Activated CD4-positive, alpha-beta T cell treated with anti-CD3 and anti-CD28 coated beads for 48 hours (primary cell): ENCODE results near the gene NPTX1.
A peak's percentile ranks its signal among the peaks of the same experiment; 100 is the strongest.

Source experiments
- DNase-seq: peaks from one replicate; pipeline ENCODE4 v3.0.0-alpha.2; 2020

NPTX1 gene

DNA sequence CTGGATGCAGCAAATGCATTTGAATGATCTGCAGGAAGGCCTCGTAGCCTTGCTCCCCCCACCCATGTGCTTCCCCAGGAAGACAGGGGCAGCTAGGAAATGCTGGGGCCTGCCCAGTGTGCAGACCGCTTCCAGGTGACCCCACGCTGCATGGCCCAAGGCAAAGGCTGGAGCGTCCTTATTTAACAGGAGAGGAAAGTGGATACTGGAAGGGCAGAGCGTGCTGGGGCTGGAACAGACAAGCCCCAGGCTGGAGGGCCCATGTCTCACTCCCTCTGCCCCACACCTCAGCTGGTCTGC, 26.1 kb upstream of the NPTX1 start:
- no peak for DNase-seq

DNA sequence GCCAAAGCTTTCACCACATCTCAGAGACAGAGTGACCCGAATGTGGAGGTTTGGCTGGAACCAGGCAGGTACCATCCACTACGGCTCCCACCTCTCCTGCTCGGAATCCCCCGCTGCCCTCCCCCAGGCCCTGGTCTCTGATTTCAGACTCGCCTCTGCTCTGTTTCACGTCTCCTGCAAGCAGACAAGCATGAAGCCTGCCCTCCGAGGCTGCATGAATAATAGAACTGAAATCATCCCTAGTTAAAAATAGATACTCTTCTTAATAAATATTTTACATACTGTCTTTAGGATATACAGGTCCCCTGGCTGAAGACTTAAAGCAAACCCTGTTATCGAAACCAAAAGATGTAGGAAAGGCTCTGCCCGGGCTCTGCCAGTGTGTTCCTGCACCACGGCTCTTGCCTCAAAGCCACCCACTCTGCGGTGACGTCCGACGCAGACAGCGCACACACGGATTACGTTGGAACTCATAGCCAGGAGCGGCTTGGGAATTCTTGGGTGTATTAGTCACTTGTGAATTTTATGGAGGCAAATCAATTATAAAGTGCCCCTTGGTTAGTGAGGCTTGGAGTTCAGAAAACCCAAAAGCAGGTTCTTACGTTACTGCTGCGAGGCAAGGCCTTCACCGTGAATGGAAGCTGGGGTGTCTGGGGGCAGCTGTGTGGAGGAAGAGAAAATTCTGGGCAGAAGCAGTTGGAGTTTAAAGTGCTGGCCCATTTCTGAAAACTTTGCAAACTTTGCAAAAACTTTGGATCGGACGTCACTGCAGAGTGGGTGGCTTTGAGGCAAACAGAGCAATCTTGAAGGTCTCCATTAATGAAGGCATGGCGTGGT, 25.6 kb upstream of the NPTX1 start:
- no peak for DNase-seq

- DNase-seq = no peak
These were observed 23.7 kb upstream of the NPTX1 start for GRCh38 chr17:80499961-80500665.

GRCh38 chr17:80499560-80499959, 23.2 kb upstream of the NPTX1 start:
- no peak for DNase-seq

DNA sequence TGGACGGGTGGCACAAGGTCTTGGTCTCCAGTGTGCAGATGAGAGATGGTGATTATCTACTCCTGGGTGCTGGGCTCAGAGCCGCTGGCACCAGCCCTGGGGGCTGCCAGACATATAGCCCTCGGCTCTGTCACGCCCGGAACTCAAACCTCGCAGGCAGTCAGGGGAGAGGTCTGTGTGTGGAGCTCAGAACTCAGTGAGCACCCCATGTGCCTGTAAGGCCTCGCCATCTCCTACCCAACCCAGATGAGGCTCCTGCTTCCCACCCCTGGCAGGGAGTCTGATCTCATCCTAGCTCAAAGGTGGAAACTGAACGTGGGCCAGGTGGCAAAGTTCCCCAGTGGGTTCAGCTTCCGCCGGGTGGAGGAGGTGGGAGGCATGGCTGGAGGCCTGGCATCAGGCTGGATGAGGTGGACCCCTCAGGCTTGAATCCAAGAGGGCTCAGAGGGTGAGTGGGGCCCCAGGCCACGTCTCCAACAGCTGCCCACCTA, 22.6 kb upstream of the NPTX1 start:
- DNase-seq = no peak

DNA sequence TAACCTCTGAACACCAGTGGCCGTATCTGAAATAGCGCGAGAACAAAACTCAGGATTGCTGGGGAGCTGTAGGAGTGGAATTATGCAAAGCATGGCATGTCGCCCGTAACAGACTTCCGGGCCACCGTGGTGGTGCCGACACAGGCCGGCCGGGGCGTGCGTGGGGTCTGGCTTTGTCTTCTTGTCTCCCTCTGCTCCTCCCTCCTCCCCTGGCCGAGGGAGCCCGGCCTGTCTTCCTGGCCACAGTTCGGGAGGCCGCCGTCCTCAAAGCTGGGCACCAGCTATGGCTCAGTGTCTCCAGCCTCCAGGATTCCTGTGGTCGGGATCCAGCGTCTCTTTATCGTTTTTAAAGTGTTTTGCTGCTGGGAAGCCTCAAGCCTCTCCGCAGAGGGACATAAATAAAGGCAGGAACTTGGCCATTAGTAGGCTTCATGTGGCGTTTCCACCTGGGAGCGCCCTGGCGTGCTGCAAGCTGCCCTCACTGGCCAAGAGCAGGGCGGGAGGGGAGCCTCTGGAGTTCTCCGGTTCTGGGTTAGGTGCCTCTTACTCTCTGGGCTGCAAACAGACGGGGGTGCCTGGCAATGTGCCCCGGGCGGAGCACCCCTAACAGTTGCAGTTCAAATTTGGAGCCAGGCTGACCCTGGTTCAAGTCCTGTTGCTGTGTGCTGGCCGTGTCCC, 22.0 kb upstream of the NPTX1 start:
- no peak for DNase-seq

DNA sequence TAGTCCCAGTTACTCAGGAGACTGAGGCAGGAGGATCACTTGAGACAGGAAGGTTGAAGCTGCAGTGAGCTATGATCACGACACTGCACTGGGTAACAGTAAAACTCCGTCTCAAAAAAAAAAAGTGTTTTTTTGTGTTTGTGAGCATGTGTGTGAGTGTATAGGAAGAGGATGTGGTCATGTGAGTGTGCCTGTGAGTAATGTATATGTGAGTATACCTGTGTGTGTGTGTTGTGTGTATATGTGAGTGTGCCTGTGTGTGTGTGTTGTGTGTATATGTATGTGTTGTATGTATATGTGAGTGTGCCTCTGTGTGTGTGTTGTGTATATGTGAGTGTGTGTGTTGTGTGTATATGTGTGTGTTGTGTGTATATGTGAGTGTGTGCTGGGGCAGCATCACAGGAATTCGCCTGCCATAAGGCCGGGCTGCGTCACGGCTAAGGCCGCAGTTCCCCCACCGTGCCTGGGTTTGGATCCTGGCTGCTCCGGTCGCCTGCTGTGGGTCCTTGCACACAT, 21.4 kb upstream of the NPTX1 start:
- no peak for DNase-seq

GRCh38 chr17:80494547-80494946, 18.1 kb upstream of the NPTX1 start:
- peak; percentile 30 for DNase-seq

GRCh38 chr17:80492343-80493136, 16.1 kb upstream of the NPTX1 start:
- no peak for DNase-seq

GRCh38 chr17:80491478-80492342, 15.3 kb upstream of the NPTX1 start:
- DNase-seq = no peak

- no peak for DNase-seq
These were observed 11.1 kb upstream of the NPTX1 start for GRCh38 chr17:80487511-80487910.

DNA sequence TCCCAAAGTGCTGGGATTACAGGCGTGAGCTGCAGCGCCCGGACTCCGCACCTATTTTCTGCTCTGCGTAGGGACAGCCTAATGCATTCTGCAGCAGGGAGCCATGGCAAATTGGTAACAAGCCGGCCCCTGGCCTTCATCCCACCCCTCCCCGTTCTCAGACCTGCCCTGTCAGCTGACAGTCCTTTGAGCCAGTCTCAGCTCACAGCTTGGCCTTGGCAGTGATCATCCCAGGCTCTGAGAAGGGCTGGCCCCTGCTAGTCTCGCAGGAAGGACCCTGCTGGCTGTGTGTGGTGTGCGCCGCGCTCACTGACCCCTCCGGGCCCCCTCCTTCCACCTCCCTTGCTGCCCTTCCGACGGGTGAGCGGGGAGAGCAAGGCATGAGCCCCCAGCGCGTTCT, 10.3 kb upstream of the NPTX1 start:
- no peak for DNase-seq

DNA sequence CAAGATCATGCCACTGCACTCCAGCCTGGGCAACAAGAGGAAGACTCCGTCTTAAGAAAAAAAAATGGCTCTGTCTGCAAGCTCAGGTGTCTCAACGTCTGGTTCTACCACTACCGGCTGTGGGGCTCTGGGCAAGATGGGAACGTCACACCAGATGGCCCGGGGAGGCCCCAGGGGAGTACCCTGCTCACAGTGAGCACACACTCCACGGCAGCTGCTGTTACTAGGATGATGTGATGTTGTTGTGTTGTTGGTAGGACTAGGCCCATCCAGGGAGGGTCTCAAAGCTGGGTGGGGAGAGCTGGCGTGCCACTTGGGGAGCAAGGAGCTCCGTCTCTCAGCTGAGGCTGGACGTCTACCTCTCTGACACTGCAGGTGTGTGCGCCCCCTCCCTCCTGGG, 9.4 kb upstream of the NPTX1 start:
- DNase-seq = no peak

GRCh38 chr17:80482555-80483308, 6.3 kb upstream of the NPTX1 start:
- no peak for DNase-seq

DNA sequence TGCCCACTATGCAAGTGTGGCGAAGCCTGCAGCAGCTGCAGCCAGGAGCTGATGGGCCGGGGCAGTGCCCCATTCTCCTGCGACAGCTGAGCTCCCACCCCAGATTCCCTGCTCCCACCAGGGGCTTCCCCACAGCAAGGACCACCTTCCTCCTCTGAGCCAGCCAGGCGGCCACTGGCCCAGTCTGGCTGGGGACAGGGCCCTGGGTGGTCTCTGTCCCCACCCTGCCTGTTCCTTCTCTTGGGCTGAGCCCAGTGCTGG, 5.6 kb upstream of the NPTX1 start:
- no peak for DNase-seq

GRCh38 chr17:80481284-80482057, 5.1 kb upstream of the NPTX1 start:
- DNase-seq = no peak

GRCh38 chr17:80480248-80480647, 3.8 kb upstream of the NPTX1 start:
- no peak for DNase-seq

GRCh38 chr17:80479246-80479566, 2.8 kb upstream of the NPTX1 start:
- no peak for DNase-seq

DNA sequence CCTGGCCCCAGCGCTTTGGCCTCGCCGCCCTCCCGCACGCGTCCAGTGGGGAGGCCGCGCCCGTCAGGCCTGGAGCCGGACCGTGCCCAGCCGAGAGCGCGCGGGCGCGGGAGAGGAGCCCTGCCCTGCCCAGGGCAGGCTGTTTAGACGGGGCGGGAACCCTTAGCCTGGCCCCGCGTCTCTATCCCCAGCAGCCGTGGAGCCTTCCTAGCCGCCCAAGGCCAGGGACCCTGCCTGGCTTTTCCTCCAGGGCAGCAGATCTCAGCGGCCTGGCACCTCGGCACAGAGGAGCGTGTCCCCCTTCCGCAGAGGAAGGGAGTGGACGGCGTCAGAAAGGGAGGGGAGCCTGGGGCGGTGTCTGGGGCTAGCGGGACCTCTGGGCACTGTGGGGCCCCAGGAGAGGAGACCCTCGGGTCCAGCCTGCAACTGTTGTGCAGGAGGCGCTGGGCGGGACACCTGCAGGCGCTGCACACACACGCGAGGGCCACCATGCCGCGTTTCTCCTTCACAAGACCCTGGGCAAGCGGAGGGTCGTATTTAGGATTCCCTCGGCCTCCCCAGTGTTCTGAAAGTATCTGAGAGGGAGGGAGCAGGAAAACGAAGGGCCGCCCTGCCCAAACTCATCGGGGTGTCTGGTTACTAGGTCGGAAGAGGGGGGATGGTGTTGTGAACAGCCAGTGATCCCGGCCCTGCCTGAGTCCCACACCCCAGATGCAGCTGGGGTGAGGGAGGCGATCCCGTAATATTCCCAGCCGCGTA, 2.3 kb upstream of the NPTX1 start:
- DNase-seq = no peak
